Measurements from ENCODE around the gene HK3. TPM values are rescaled to one million over a fixed set of nuclear protein-coding genes. Genes with fewer than 3 reads are reported as not detected.

The HK3 gene
- total and polyA plus RNA-seq, 2 of the 8 experiments (the other 6 are each of a cell fraction or from before 2014, with no cell fraction given): not detected

- H3K4me3 ChIP-seq (ENCODE audit: extremely low read depth in 1 of 4, insufficient read depth in 2 of 4, low read depth in 3 of 4, low read length in 4 of 4): no peak overlapping the region
- DNase-seq (ENCODE audit: low read depth in 1 of 2, low spot score in 2 of 2) (no peak), FAIRE-seq (no peak)
- 84% methylated on average over 8 of the region's 8 CpGs; no CpG with 5 or more reads in 1 of the 2 experiments for WGBS, 2 experiments (ENCODE audit: extremely low coverage in 1 of 2, insufficient coverage in 1 of 2, insufficient read length in 1 of 2, insufficient replicate concordance in 2 of 2, low coverage in 1 of 2, low lambda C conversion rate in 2 of 2, missing lambda C conversion rate in 1 of 2)
- no peak overlapping the region for H2BK15ac ChIP-seq (ENCODE audit: low read length)
- no peak overlapping the region for H3K14ac ChIP-seq (ENCODE audit: insufficient read length)
- H3K4ac ChIP-seq (replicated peaks; ENCODE audit: insufficient read length, low read depth, low read length): no peak overlapping the region
- H3K9me3 ChIP-seq (ENCODE audit: insufficient read depth in 2 of 2, low read depth in 1 of 2, low read length in 1 of 2): no peaks in the 10 kb centered on the region
- H3K56ac ChIP-seq (replicated peaks; ENCODE audit: insufficient read length, low read depth, low read length): no peak overlapping the region
- H2AK5ac ChIP-seq (ENCODE audit: low read depth, low read length): no peak overlapping the region
- H3K23me2 ChIP-seq (ENCODE audit: low read depth, low read length): no peaks in the 10 kb centered on the region
- no peak overlapping the region for H2BK5ac ChIP-seq (ENCODE audit: low read depth, low read length)
- TF ChIP-seq ATF2 (IDR thresholded peaks at IDR 0.05; ENCODE audit: low read length) (no peak), KDM5A (IDR thresholded peaks at IDR 0.05; ENCODE audit: low read length) (no peak), BACH1 (IDR thresholded peaks at IDR 0.05; ENCODE audit: low read length) (no peak), E2F6 (IDR thresholded peaks at IDR 0.05) (no peak), CREB1 (IDR thresholded peaks at IDR 0.05) (no peak), ATF3 (IDR thresholded peaks at IDR 0.05; ENCODE audit: insufficient read depth, low read depth, low read length) (no peak)
- no peak overlapping the region for H3K18ac ChIP-seq (ENCODE audit: extremely low read depth, low read length)
- no peaks in the 10 kb centered on the region for H3K27me3 ChIP-seq (replicated peaks in 1 of 4; ENCODE audit: control insufficient read depth in 3 of 4, extremely low read depth in 1 of 4, insufficient read depth in 3 of 4, low read length in 3 of 4)
- no peak overlapping the region for H2BK12ac ChIP-seq (ENCODE audit: low read depth, low read length)
- H3K79me1 ChIP-seq (ENCODE audit: low read depth, low read length): no peaks in the 10 kb centered on the region
- peaks cover 1 to 2% of the 10 kb centered on the region in 2 experiments for H4K20me1 ChIP-seq (replicated peaks in 1 of 2; ENCODE audit: control insufficient read depth in 1 of 2, insufficient read depth in 2 of 2, low read length in 2 of 2)
- H4K8ac ChIP-seq (ENCODE audit: extremely low read depth, insufficient read depth, low read length): no peak overlapping the region
- H2BK20ac ChIP-seq (ENCODE audit: low read length): no peak overlapping the region
- no peaks in the 10 kb centered on the region for H3K79me2 ChIP-seq (ENCODE audit: control insufficient read depth in 1 of 2, insufficient read depth in 2 of 2, low read length in 2 of 2)
- no peak overlapping the region for H3K27ac ChIP-seq (ENCODE audit: low read depth, low read length)
- H3K9ac ChIP-seq (replicated peaks in 1 of 4; ENCODE audit: extremely low read depth in 1 of 4, low read depth in 3 of 4, low read length in 3 of 4): no peak overlapping the region
- no peak overlapping the region for H2BK120ac ChIP-seq (replicated peaks; ENCODE audit: low read depth, low read length)
- no peaks in the 10 kb centered on the region; a peak in 2 of 7 replicates for H3K4me1 ChIP-seq (replicated peaks in 1 of 4; ENCODE audit: control insufficient read depth in 3 of 4, insufficient read depth in 4 of 4, low read length in 3 of 4)
- H2AFZ ChIP-seq (ENCODE audit: low read length): no peak overlapping the region
- CTCF ChIA-PET (ENCODE audit: partially characterized antibody): interaction anchor here (1.4 to 4.9 kb wide), 2 partner anchors 11 to 196 kb away, joined by 3 to 17 read pairs; no protein-coding TSS in a partner anchor
- no peak overlapping the region for H3K23ac ChIP-seq (ENCODE audit: insufficient read length)
- no peak overlapping the region for H4K5ac ChIP-seq (ENCODE audit: insufficient read length, low read depth, low read length)
- H3K36me3 ChIP-seq (ENCODE audit: control insufficient read depth in 2 of 4, insufficient read depth in 4 of 4, low read length in 3 of 4): no peaks in the 10 kb centered on the region
- H4K91ac ChIP-seq (replicated peaks; ENCODE audit: insufficient read length, low read length): no peak overlapping the region
- no peak overlapping the region for H3K4me2 ChIP-seq (ENCODE audit: insufficient read depth in 1 of 2, low read depth in 2 of 2, low read length in 2 of 2)
- POLR2A ChIA-PET (ENCODE audit: partially characterized antibody): no interaction called here
These were observed 42.4 kb downstream of the HK3 start for GRCh38 chr5:176856746-176857145.

All from H1 (cell line).